Stimulated activated CD4-positive, alpha-beta T cell treated with anti-CD3 and anti-CD28 coated beads, Interleukin-4, amount 100 ng/mL, for 4 hours (primary cell): ENCODE measurements around the gene POM121L12.

Experiments
- DNase-seq, 2 experiments: peaks; one replicate each; pipeline ENCODE4 v3.0.0-alpha.2; 2020

POM121L12 gene

DNA sequence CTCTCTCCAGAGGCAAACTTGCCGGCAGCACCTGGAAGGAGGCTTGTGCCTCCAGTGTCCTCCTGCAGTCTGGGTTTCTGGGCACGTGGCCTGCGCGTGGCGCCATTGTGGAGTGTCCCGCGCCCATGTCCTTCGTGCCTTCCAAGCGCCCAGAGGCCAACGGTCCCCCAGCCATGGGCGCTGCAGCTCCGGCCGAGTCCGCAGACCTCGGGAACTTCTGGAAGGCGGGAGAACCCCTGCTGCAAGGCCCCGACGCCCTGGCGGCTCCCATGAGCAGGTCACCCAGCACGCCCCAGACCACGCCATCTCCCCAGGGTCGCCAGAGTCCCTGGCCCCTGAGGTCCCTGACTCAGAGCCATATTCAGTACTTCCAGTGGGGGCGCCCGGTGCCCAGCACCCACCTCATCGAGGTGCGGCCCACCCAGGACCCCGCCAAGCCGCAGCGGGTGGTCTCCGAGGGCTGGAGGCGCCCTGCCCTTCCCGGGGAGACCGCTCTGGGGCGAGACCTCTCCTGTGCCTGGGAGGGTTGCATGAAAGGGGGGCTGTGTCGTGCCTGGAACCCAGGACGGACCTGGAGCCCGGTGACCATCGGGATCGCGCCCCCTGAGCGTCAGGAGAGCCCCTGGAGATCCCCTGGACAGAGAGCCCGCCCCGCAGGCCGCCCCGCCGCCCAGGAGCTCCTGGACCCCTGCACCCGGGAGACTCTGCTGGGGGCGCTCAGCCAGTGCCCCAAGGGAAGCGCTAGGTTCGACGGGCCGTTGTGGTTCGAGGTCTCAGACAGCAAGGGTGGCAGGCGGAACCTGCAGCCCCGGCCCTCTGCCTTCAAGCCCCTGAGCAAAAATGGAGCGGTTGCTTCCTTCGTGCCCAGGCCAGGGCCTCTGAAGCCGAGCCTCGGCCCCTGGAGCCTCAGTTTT, at the start of gene POM121L12:
Gene POM121L12, plus strand, starts transcription at position 135 of the 914 bp plus-strand sequence. Its CDS starts 39 bp downstream, at position 174.
- peak in 1 of 2 experiments; percentile 0 for DNase-seq

DNA sequence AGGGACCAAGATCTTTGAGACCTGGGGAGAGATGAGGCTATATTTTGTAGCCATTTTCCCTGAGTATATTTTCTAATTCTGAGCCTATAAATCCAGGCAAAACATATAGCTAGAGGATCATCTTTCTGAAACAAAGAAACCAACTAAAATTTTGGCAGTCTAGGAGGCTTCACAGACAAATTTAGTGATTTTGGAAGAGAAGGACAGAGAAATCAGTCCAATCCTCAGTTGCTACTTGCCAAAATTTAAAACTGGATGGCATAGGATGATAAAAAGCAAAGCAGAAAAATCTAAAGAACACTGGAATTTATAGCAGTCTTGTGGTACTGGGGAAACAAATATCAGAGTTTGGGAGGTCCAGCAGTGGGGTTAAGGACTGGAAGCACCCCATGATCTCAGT, 43.4 kb upstream of the POM121L12 start:
- no peak for DNase-seq

DNA sequence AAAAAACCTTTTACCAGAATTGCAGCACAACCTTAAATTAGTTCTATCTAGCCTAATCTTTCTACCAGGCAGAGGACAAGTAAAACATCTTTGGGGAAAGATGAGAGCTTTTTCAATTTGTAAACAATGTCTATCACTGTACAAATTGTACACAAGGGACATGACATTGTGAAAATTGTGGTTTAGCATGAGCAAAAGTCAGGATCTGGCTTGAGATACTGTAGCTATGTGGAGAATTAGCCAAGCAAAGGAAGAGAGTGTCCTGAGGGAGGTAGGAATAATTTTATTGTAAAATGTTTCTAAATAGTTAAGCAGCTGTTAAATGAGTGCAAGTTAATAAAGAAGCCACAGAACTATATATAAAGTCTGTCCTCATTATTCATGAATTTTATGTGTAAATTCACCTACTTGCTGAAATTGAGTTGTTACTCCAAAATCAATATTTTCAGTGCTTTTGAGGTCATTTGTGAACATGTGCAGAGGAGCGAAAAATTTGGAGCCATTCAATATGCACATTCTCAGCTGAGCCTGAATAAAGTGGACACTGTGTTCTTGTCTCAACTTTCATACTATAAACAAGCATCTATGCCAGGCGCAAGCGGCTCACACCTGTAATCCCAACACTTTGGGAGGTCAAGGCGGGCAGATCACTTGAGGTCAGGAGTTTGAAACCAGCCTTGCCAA, 42.8 kb upstream of the POM121L12 start:
- no peak for DNase-seq

DNA sequence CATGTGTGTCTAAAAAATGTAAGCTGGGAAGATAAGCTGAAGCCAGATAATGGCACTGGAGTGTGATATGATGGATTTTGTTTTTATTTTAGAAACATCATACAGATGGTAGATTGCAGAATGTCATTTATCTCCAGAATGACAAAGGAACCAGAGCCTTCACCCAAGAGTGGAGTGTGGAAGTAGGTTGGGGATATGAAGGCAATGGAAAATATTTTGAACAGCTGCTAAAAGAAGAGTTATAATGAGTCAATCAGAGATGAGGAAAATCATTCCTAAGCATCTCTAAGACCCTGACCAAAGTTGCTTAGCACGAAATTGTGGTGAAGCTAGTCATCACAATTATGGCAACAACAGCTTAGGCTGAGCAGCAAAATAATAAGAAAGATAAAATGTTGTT, 39.8 kb upstream of the POM121L12 start:
- no peak for DNase-seq

DNA sequence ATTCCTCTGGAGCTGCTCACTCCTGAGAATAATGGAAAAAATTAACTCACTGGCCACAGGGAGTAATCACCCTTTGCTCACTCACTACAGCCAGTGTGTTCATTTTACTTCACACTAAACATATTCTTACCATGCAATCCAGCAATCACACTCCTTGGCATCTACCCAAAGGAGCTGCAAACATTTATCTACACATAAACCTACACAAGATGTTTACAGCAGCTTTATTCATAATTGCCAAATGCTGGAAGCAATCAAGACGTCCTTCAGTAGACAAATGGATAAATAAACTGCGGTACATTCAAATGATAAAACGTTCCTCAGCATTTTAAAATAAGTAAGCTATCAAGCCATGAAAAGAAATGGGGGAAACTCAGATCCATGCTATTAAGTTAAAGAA, 34.2 kb upstream of the POM121L12 start:
- DNase-seq: no peak

DNA sequence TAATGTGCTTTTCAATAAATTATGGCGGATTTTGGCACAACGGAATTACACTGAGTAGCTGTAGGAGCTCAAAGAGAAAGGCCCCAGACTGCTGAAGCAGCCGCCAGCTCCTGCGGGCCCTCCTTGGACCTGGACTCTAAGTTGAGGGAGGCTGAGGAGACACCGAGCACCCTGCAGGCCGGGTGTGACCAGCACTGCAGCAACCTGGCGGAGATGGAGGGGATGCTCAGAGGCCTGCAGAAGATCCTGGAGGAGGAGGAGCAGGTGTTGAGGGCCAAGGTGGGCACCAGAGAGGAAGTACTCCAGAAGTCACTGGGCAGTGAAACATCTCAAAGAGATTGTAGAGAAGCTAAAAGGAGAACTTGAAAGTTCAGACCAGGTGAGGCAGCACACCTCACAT, 33.0 kb upstream of the POM121L12 start:
- no peak for DNase-seq

DNA sequence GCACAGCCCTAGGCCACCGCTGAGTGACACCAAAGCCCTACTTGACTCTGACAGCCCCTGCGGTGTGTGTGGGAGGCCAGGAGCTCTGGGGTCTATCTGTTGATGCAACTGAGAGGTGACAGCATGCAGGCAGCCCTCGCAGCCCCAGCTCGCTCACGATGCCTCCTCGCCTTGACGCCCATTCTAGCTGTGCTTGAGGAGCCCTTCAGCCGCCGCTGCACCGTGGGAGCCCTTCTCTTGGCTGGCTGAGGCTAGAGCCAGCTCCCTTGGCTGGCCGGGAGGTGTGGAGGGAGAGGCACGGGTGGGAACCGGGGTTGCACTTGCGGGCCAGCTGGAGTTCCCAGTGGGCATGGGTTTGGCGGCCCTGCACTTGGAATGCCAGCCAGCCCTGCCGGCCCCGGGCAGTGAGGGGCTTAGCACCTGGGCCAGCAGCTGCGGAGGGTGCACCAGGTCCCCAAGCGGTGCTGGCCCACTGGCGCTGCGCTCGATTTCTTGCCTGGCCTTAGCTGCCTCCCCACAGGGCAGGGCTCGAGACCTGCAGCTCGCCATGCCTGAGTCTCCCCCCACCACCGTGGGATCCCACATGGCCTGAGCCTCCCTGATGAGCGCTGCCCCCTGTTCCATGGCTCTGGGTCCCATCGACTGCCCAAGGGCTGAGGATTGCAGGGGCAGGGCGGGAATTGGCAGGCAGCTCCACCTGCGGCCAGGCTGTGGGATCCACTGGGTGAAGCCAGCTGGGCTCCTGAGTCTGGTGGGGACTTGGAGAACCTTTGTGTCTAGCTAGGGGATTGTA, 31.6 kb upstream of the POM121L12 start:
- no peak for DNase-seq

DNA sequence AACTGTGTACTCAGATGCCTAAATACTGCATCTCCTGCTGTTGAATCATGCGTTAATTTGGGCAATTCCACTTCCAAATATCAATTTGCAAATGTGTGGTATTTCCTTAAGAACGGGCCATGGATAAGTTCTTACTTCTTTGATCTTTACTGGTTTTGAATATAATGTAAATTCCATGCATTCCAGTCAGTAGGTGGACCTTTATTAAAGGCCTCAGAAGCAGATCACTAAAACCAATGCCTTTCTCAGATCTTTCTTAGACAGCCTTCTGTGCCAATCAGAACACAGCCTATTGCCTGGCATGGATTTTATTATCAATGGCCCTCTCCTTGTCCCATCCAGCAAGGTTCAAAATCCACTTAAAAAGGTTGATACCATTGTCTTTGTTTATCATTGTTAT, 21.5 kb upstream of the POM121L12 start:
- no peak for DNase-seq

DNA sequence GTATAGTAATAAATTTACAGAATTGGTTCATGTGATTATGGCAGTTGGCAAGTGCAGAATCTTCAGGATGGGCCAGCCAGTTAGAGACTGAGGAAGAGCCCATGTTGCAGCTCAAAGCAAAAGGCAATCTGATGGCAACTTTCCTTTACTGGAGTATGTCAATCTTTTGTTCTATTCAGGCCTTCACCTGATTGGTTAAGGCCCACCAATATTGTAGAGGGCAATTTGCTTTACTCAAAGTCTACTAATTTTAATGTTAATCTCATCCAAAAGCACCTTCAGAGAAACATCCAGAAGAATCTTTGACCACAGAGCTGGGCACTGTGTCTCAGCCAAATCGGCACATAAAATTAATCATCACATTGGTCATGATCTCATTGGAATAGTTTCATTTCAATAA, 20.0 kb upstream of the POM121L12 start:
- DNase-seq: no peak

DNA sequence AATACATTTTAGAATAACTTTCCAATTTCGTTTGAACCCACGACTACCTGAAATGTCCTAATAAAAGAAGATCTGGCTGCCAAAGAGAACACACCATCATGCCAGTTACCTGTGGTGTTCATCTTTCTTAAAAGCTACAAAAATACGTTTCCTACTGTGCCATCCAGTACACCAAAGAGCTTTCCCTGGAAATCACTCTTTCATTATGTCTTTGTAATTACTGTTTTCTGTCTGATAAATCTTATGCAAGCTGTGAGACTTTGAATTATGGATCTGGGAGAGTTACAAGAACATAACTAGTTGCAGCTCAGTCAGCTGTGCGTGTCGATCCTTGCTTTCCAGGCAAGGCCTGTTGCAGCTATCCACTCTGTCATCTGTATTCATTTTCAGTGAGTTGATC, 12.5 kb upstream of the POM121L12 start:
- DNase-seq: no peak

DNA sequence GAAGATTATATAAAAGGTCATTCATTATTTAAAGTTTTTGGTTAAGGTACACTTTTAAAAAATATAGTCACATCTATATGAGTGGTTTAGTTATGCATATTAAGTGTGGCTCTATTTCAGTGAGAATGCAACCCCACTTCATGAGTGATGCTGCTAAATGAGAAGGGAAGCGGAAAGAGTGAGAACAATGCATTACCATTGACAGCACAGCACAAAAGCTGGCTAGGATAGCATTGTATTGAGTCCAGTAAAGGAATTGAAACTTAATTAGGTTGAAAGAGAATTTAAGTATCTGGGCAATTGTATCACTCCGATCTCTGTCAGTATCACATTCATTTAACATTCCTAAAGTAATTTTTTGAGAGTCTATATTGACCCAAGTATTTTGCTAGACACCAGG, 13.2 kb downstream of the POM121L12 start:
- DNase-seq: no peak

DNA sequence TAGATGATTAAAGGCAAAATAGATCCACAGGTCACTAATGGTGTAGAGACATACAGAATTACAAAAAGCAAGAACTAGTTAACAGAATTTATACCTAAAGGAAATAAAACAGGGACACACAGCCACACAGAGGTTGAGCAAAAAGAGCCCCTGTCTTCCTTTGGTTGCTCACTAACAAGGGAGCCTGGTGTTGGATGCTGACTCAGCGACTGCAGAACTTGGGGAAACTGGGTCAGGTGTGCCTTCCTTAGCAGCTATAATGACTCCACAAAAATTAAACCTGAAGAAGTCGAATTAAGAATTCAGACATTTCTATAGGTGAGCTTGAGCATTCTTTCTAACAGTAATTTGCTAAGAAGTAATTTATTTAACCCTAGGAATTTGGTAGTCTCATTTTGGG, 15.0 kb downstream of the POM121L12 start:
- no peak for DNase-seq

DNA sequence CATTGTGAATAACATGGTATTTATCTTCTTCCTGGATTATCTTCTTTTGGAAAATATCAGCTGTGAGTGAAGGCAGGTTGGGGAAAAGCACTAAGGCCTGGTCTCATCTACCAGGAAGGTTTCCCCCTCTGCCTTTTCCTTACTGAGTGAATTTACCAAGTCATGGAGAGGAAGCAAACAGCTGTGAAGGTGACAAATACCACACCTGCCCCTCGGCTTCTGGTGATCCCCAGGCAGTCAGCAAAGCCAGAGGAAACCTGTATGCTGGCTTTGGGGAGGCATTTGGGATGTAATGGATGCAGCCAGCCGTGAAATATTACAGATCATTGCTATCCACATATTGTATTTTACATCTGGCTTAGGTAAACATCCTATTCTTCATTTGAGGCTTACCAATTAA, 24.2 kb downstream of the POM121L12 start:
- no peak for DNase-seq

DNA sequence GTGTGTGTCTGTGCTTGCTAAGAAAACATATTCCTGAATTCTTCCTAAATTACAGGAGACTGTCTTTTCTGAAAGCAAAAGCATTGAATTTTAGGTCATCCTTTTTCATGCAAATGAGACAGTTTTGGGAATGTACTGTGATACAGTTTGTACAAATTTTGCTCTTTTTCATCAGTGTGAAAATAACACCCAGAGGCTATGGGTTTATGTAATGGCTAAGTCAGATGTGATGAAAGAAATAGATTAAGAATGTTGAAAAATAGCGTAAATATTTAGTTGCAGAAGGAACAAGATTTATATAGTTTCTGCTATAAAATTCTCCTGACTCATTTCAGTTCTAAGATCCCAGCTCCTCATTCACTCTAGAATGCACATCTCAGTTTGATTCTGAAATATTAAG, 24.6 kb downstream of the POM121L12 start:
- no peak for DNase-seq

DNA sequence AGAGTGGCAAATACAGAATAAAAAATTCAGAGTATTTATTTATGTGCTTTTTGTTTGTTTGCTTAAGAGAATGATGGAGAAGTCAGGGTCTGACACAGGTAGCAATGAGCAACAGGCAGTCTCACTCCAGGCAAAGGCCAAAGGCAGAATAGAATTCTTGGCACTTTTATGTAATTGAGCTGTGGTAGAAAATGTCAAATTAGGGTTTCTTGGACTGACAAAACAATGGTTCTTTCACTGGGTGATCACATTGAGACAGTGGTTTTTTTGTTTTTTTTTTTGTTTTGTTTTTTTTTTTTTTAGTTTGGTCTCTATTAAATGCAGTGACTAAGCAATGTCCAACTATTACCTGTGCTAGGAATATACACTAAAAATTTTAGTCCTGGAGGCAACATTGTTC, 27.4 kb downstream of the POM121L12 start:
- no peak for DNase-seq

DNA sequence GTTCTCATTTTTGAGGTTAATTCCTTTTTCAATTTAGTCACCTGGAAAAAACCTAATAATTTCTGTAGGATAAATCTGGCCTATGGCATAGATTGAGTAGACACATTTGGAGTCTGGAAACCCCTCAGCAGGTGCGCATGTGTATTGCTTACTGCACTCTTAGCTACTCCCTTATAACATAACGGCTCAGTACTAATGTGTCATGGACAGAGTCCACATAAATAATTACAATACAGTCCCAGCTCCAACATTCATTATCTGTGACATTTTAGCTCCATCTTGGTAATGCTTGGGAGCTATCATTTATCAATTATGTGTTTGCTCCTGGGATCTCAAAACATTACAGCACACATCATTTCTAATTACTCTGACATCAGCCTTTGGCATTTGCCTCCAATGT, 33.2 kb downstream of the POM121L12 start:
- DNase-seq: no peak

DNA sequence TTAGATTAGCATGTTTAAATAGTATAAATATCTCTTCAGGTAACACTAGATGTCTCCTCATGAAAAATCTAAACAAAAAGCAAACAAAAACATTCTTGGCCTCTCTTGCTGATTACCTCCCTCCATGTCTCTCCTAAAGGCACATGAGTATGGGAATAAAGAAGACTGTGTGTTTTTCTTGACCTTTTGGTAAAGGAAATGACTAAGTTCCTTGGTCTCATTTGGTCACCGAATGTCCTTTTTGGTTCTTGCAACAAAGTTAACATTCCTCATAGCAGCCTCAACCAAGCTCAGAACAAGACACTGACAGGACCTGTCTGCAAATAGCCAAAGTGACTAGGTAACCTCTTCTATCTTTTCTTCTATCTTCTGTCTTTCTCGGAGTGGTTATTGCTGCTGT, 35.5 kb downstream of the POM121L12 start:
- DNase-seq: no peak
